Esophagus squamous epithelium (tissue), 4 donors: ENCODE measurements around the gene RIMKLB.

Source experiments
- CTCF ChIP-seq, 6 experiments: fragments of 450-650 bp in 4 of 6; fragments of 200-600 bp in 2 of 6; sonication (generic) in 2 of 6; IDR thresholded peaks; one replicate each; pipeline ENCODE4 v1.5.1; 2016 to 2019; ENCODE audit warnings: antibody characterized with exemption in 6 of 6, mild to moderate bottlenecking in 4 of 6, moderate library complexity in 4 of 6
- POLR2A ChIP-seq, 4 donors: fragments of 450-650 bp; IDR thresholded peaks; one replicate each; pipeline ENCODE4 v1.6.1; 2017; ENCODE audit warnings: antibody characterized with exemption in 4 of 4, mild to moderate bottlenecking in 4 of 4, moderate library complexity in 3 of 4

- no peak for TF ChIP-seq CTCF (IDR thresholded peaks at IDR 0.05)
- TF ChIP-seq POLR2A (IDR thresholded peaks at IDR 0.05): no peak
Measured at GRCh38 chr12:8696442-8697090, 1.2 kb upstream of the RIMKLB start.
